Suprapubic skin (tissue), 3 donors: Measurements from ENCODE around the gene LILRB2.

Experiments
- CTCF ChIP-seq, 2 donors: fragments of 200-600 bp in 1 of 2; fragments of 450-650 bp in 1 of 2; sonication (generic) in 1 of 2; IDR thresholded peaks; one replicate each; pipeline ENCODE4 v1.5.1; 2016 to 2019; ENCODE audit warnings: antibody characterized with exemption in 2 of 2, mild to moderate bottlenecking in 1 of 2, moderate library complexity in 1 of 2
- EP300 ChIP-seq: sonication (generic); formaldehyde crosslinking; IDR thresholded peaks from one replicate; pipeline ENCODE4 v1.6.1; 2017; ENCODE audit warnings: antibody characterized with exemption

GRCh38 chr19:54231077-54231931, 49.6 kb downstream of the LILRB2 start:
- peak; percentile 75 to 89 for TF ChIP-seq CTCF (IDR thresholded peaks at IDR 0.05)
- no peak for TF ChIP-seq EP300
